Activated CD4-positive, alpha-beta T cell treated with anti-CD3 and anti-CD28 coated beads, Interleukin-2, amount 10 ng/mL, durations not matched to agents 24 days and 14 days (primary cell): ENCODE results near the gene LHFPL3. TPM values are rescaled to one million over a fixed set of nuclear protein-coding genes. Genes with fewer than 3 reads are reported as not detected.
"Not testable (repeated sequence)": the region's sequence is repeated elsewhere in the genome, so short reads cannot be mapped to it uniquely, and the experiment has no call there.

Source experiments
- DNase-seq: peaks from one replicate; pipeline ENCODE4 v3.0.0; 2022
- H3K27ac Mint-ChIP-seq: one replicate; pipeline ENCODE4 v1.8.0; 2022; ENCODE audit warnings: mild to moderate bottlenecking, mixed read lengths
- H3K27me3 Mint-ChIP-seq: one replicate; pipeline ENCODE4 v1.8.0; 2022; ENCODE audit warnings: mixed read lengths
- H3K36me3 Mint-ChIP-seq: one replicate; pipeline ENCODE4 v1.8.0; 2022; ENCODE audit warnings: low read depth, mild to moderate bottlenecking, mixed read lengths
- H3K4me1 Mint-ChIP-seq: one replicate; pipeline ENCODE4 v1.8.0; 2021; ENCODE audit warnings: mixed read lengths
- H3K4me3 Mint-ChIP-seq: one replicate; pipeline ENCODE4 v1.8.0; 2022; ENCODE audit warnings: mild to moderate bottlenecking, moderate library complexity, mixed read lengths
- H3K9me3 Mint-ChIP-seq: one replicate; pipeline ENCODE4 v1.8.0; 2021; ENCODE audit warnings: mixed read lengths
- intact Hi-C: fragments of 100-400 bp; cut with micrococcal nuclease; formaldehyde crosslinking; loops from one replicate; pipeline ENCODE4 v1.15.1; 2023
- total RNA-seq: library from RNA; stranded (reverse); gene quantifications from 2 replicates; pipeline ENCODE4 v1.2.3, GENCODE V29; 2022

The LHFPL3 gene
- total RNA-seq, 1 donor from 2014 or later = not detected

GRCh38 chr7:104657134-104657533 lies 328.7 kb downstream of the LHFPL3 start:
- intact Hi-C loops = no loop called here

GRCh38 chr7:104661575-104661974 lies 333.2 kb downstream of the LHFPL3 start:
- no peak for DNase-seq
- no peaks in the 10 kb centered on the region for H3K36me3 Mint-ChIP-seq
- no peak overlapping the region for H3K27ac Mint-ChIP-seq
- intact Hi-C loops = no loop called here
- H3K4me3 Mint-ChIP-seq = no peak overlapping the region
- no peaks in the 10 kb centered on the region for H3K4me1 Mint-ChIP-seq
- no peaks in the 10 kb centered on the region for H3K9me3 Mint-ChIP-seq
- H3K27me3 Mint-ChIP-seq = peaks cover 5% of the 10 kb centered on the region

More at GRCh38 chr7:104657134-104657533, 328.7 kb downstream of the LHFPL3 start:
- DNase-seq = no peak
- Mint-ChIP-seq H3K27me3 (peaks cover 4% of the 10 kb centered on the region), H3K36me3 (no peaks in the 10 kb centered on the region), H3K27ac (no peak overlapping the region), H3K9me3 (no peaks in the 10 kb centered on the region), H3K4me3 (no peak overlapping the region), H3K4me1 (no peaks in the 10 kb centered on the region)

- H3K27me3 Mint-ChIP-seq = peaks cover 3% of the 10 kb centered on the region
- H3K36me3 Mint-ChIP-seq = no peaks in the 10 kb centered on the region
- no peaks in the 10 kb centered on the region for H3K4me1 Mint-ChIP-seq
- DNase-seq = no peak
- intact Hi-C loops = no loop called here
- H3K27ac Mint-ChIP-seq = no peak overlapping the region
- no peak overlapping the region for H3K4me3 Mint-ChIP-seq
- peaks cover 3% of the 10 kb centered on the region for H3K9me3 Mint-ChIP-seq
Observed at GRCh38 chr7:104664648-104665047, 336.2 kb downstream of the LHFPL3 start.

GRCh38 chr7:104677587-104677986 lies 349.2 kb downstream of the LHFPL3 start:
- Mint-ChIP-seq H3K27ac (no peak overlapping the region), H3K4me1 (no peaks in the 10 kb centered on the region), H3K27me3 (no peaks in the 10 kb centered on the region), H3K36me3 (no peaks in the 10 kb centered on the region), H3K9me3 (no peaks in the 10 kb centered on the region), H3K4me3 (no peak overlapping the region)
- intact Hi-C loops = no loop called here
- DNase-seq = no peak

GRCh38 chr7:104679085-104679484 lies 350.7 kb downstream of the LHFPL3 start:
- Mint-ChIP-seq H3K4me3 (no peak overlapping the region), H3K36me3 (no peaks in the 10 kb centered on the region), H3K4me1 (no peaks in the 10 kb centered on the region), H3K27ac (no peak overlapping the region), H3K9me3 (no peaks in the 10 kb centered on the region), H3K27me3 (peaks cover 2% of the 10 kb centered on the region)
- intact Hi-C loops = no loop called here
- DNase-seq = no peak

- H3K4me1 Mint-ChIP-seq = no peaks in the 10 kb centered on the region
- intact Hi-C loops = no loop called here
- H3K9me3 Mint-ChIP-seq = no peaks in the 10 kb centered on the region
- H3K4me3 Mint-ChIP-seq = no peak overlapping the region
- H3K27me3 Mint-ChIP-seq = peaks cover 2% of the 10 kb centered on the region
- no peak for DNase-seq
- no peaks in the 10 kb centered on the region for H3K36me3 Mint-ChIP-seq
- H3K27ac Mint-ChIP-seq = no peak overlapping the region
Observed at GRCh38 chr7:104686286-104686685, 357.9 kb downstream of the LHFPL3 start.

GRCh38 chr7:104694710-104695109 lies 366.3 kb downstream of the LHFPL3 start:
- Mint-ChIP-seq H3K4me3 (no peak overlapping the region), H3K36me3 (no peaks in the 10 kb centered on the region), H3K27me3 (no peaks in the 10 kb centered on the region), H3K9me3 (no peaks in the 10 kb centered on the region), H3K27ac (no peak overlapping the region), H3K4me1 (no peaks in the 10 kb centered on the region)
- intact Hi-C loops = no loop called here
- no peak for DNase-seq

- intact Hi-C loops = no loop called here
- no peaks in the 10 kb centered on the region for H3K27me3 Mint-ChIP-seq
- H3K4me3 Mint-ChIP-seq = no peak overlapping the region
- no peaks in the 10 kb centered on the region for H3K9me3 Mint-ChIP-seq
- no peak overlapping the region for H3K27ac Mint-ChIP-seq
- no peak for DNase-seq
- no peaks in the 10 kb centered on the region for H3K4me1 Mint-ChIP-seq
- no peaks in the 10 kb centered on the region for H3K36me3 Mint-ChIP-seq
Observed at GRCh38 chr7:104695563-104695962, 367.2 kb downstream of the LHFPL3 start.

GRCh38 chr7:104700336-104700735 lies 371.9 kb downstream of the LHFPL3 start:
- no peaks in the 10 kb centered on the region for H3K27me3 Mint-ChIP-seq
- H3K4me1 Mint-ChIP-seq = no peaks in the 10 kb centered on the region
- no peak overlapping the region for H3K4me3 Mint-ChIP-seq
- no peak for DNase-seq
- intact Hi-C loops = no loop called here
- no peaks in the 10 kb centered on the region for H3K9me3 Mint-ChIP-seq
- no peaks in the 10 kb centered on the region for H3K36me3 Mint-ChIP-seq
- no peak overlapping the region for H3K27ac Mint-ChIP-seq

GRCh38 chr7:104721027-104721426 lies 392.6 kb downstream of the LHFPL3 start:
- intact Hi-C loops, H3K27ac Mint-ChIP-seq, H3K4me3 Mint-ChIP-seq, DNase-seq, H3K9me3 Mint-ChIP-seq, H3K27me3 Mint-ChIP-seq, H3K4me1 Mint-ChIP-seq, H3K36me3 Mint-ChIP-seq: not testable (repeated sequence)

GRCh38 chr7:104723001-104723400 lies 394.6 kb downstream of the LHFPL3 start:
- no peaks in the 10 kb centered on the region for H3K27me3 Mint-ChIP-seq
- intact Hi-C loops = no loop called here
- DNase-seq = no peak
- H3K4me3 Mint-ChIP-seq = no peak overlapping the region
- no peak overlapping the region for H3K27ac Mint-ChIP-seq
- no peaks in the 10 kb centered on the region for H3K9me3 Mint-ChIP-seq
- H3K36me3 Mint-ChIP-seq = no peaks in the 10 kb centered on the region
- no peaks in the 10 kb centered on the region for H3K4me1 Mint-ChIP-seq

- Mint-ChIP-seq H3K9me3 (no peaks in the 10 kb centered on the region), H3K4me1 (no peaks in the 10 kb centered on the region), H3K36me3 (no peaks in the 10 kb centered on the region), H3K4me3 (no peak overlapping the region), H3K27ac (no peak overlapping the region), H3K27me3 (no peaks in the 10 kb centered on the region)
- intact Hi-C loops = no loop called here
- no peak for DNase-seq
Observed at GRCh38 chr7:104758504-104758903, 430.1 kb downstream of the LHFPL3 start.

- H3K4me3 Mint-ChIP-seq = no peak overlapping the region
- intact Hi-C loops = no loop called here
- no peaks in the 10 kb centered on the region for H3K9me3 Mint-ChIP-seq
- H3K27ac Mint-ChIP-seq = no peak overlapping the region
- no peaks in the 10 kb centered on the region for H3K36me3 Mint-ChIP-seq
- no peaks in the 10 kb centered on the region for H3K4me1 Mint-ChIP-seq
- no peaks in the 10 kb centered on the region for H3K27me3 Mint-ChIP-seq
- no peak for DNase-seq
Observed at GRCh38 chr7:104761892-104762291, 433.5 kb downstream of the LHFPL3 start.

GRCh38 chr7:104767113-104767512 lies 438.7 kb downstream of the LHFPL3 start:
- H3K4me1 Mint-ChIP-seq = no peaks in the 10 kb centered on the region

GRCh38 chr7:104767826-104768536 lies 439.6 kb downstream of the LHFPL3 start:
- no peak overlapping the region for H3K27ac Mint-ChIP-seq
- no peaks in the 10 kb centered on the region for H3K9me3 Mint-ChIP-seq
- no peak overlapping the region for H3K4me3 Mint-ChIP-seq
- H3K36me3 Mint-ChIP-seq = no peaks in the 10 kb centered on the region
- DNase-seq = no peak
- intact Hi-C loops = no loop called here
- H3K27me3 Mint-ChIP-seq = no peaks in the 10 kb centered on the region
- H3K4me1 Mint-ChIP-seq = no peaks in the 10 kb centered on the region

More at GRCh38 chr7:104767113-104767512, 438.7 kb downstream of the LHFPL3 start:
- DNase-seq = no peak
- intact Hi-C loops = no loop called here
- Mint-ChIP-seq H3K4me3 (no peak overlapping the region), H3K9me3 (no peaks in the 10 kb centered on the region), H3K27me3 (no peaks in the 10 kb centered on the region), H3K27ac (no peak overlapping the region), H3K36me3 (no peaks in the 10 kb centered on the region)
